Astrocyte of the cerebellum (primary cell): ENCODE measurements around the gene BRD1.

Experiments
- DNase-seq: peaks from one replicate; pipeline ENCODE4 v3.0.0-alpha.2; 2011; ENCODE audit warnings: low read depth
- H3K4me3 ChIP-seq: 2 replicates; pipeline ENCODE4 v1.5.1; 2011; ENCODE audit warnings: mild to moderate bottlenecking, low read depth, low read length, moderate library complexity
- in situ Hi-C: cut with HindIII; loops from 2 replicates; pipeline ENCODE4 v1.10.0; 2017; ENCODE audit warnings: low sequenced_read_pairs
- TF ChIP-seq, protein P1 (sequence below): IDR thresholded peaks from 2 replicates; pipeline ENCODE4 v1.5.1; 2012; ENCODE audit warnings: low read length, low read depth, moderate library complexity, mild to moderate bottlenecking; ENCODE audit errors: missing control alignments

The BRD1 gene

DNA sequence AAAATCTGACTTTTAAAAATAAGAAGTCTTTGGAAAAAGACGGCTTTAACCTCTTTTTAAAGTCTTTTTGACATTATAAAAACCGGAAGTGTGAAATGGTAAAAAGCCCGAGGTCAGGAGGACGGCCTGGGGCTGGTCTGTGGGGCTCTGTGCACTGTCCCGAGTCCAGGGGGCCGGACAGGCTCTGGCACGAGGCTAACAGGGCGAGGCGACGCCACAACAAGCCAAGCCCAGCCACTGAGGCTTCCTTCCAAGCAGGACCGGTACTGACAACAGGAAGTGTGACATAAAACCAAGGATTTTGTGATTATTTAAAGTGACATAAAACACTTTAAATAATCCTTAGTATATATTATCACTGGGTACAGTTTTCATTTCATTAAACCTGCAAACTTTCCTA is 39.2 kb downstream of the BRD1 start:
- no peak overlapping the region for H3K4me3 ChIP-seq
- DNase-seq: no peak
- TF ChIP-seq, protein P1, sequence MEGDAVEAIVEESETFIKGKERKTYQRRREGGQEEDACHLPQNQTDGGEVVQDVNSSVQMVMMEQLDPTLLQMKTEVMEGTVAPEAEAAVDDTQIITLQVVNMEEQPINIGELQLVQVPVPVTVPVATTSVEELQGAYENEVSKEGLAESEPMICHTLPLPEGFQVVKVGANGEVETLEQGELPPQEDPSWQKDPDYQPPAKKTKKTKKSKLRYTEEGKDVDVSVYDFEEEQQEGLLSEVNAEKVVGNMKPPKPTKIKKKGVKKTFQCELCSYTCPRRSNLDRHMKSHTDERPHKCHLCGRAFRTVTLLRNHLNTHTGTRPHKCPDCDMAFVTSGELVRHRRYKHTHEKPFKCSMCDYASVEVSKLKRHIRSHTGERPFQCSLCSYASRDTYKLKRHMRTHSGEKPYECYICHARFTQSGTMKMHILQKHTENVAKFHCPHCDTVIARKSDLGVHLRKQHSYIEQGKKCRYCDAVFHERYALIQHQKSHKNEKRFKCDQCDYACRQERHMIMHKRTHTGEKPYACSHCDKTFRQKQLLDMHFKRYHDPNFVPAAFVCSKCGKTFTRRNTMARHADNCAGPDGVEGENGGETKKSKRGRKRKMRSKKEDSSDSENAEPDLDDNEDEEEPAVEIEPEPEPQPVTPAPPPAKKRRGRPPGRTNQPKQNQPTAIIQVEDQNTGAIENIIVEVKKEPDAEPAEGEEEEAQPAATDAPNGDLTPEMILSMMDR: no peak
- in situ Hi-C loops: loop anchor here (25.0 kb wide), 1 partner anchor 124 kb away; the partner anchor contains the start of genes ALG12 and CRELD2

GRCh38 chr22:49787861-49788260 is 39.8 kb downstream of the BRD1 start:
- TF ChIP-seq, protein P1: no peak
- no peak overlapping the region for H3K4me3 ChIP-seq
- in situ Hi-C loops: loop anchor here (25.0 kb wide), 1 partner anchor 124 kb away; the partner anchor contains the start of genes ALG12 and CRELD2
- DNase-seq: no peak

- in situ Hi-C loops: loop anchor here (25.0 kb wide), 1 partner anchor 125 kb away; the partner anchor contains the start of genes ALG12 and CRELD2
- DNase-seq: no peak
- H3K4me3 ChIP-seq: no peak overlapping the region
- TF ChIP-seq, protein P1: no peak
Observed at GRCh38 chr22:49786976-49787706, 40.5 kb downstream of the BRD1 start.

DNA sequence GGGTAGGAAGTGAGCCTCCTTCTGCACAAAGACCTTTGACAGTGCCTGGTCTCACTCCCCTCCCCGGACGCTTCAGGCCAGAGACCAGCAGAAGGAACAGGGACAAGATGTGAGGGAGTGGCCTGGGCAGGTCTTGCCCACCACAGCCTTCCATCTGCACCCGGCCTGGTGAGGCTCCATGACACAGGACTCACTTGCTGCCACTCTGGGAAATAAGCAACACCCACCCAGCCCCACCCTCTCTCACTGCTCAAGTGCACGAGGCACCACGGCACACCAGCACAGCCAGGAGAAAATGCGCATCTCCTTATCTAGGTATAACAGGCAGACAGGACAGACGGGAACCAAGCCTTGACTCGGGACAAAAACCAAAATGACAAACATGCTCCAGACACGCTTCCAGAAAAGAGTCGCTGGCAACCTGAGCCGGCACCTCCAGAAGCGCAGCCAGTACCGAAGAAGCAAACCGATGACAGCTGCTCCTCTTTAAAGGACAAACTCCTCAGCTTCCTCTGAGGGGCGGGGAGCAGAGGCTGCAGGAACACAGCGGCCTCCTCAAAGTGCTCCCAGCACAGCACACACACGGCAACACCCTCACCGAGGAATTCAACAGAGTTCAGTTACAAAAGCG is 41.7 kb downstream of the BRD1 start:
- in situ Hi-C loops: loop anchor here (25.0 kb wide), 1 partner anchor 126 kb away; the partner anchor contains the start of genes ALG12 and CRELD2
- DNase-seq: no peak
- TF ChIP-seq, protein P1: no peak
- H3K4me3 ChIP-seq: no peak overlapping the region

DNA sequence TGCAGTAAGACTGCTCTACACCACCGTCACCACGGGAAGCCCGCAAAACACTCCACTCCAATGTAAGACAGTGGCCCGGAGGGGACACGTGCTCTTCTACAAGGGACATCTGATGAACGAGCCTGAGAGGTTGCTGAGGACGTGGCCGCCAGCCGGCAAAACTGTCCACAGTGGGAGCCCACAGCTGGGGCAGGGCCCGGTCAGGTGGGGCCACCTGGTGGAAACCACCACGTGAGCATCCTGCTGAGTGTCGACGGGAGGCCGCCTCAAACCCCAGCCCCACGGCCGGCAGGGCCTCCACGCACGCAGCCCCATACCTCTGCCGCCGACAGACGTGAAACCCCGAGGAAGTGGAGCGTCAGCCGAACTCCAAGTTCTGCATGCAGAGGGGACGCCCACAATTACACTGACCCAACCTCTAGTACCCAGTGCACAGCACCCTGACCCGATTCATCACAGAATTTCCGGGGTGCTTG is 42.6 kb downstream of the BRD1 start:
- in situ Hi-C loops: loop anchor here (25.0 kb wide), 1 partner anchor 127 kb away; the partner anchor contains the start of genes ALG12 and CRELD2
- TF ChIP-seq, protein P1: no peak
- H3K4me3 ChIP-seq: no peak overlapping the region
- no peak for DNase-seq

DNA sequence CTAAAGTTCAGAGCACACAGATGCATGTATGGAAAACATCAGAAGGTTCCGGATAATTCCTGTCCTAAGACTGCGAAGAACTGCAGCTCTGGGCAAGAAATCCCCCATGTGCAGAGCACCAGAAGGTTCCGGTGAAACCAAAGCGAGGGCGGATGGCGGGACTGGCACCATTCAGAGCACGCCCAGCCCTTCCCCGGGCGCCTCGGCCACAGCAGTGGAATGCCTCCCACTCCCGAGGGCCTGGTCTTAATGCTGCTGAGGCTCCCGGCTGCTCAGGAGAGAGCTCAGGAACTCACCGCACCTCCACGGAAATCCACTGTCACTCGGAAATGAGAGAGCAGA is 43.1 kb downstream of the BRD1 start:
- TF ChIP-seq, protein P1: no peak
- in situ Hi-C loops: loop anchor here (25.0 kb wide), 1 partner anchor 128 kb away; the partner anchor contains the start of genes ALG12 and CRELD2

More for the DNA sequence above, 43.1 kb downstream of the BRD1 start:
- H3K4me3 ChIP-seq: no peak overlapping the region
- no peak for DNase-seq
